Liver (tissue), 3 donors: ENCODE measurements around the gene NTNG1.

Experiments used
- EGR1 ChIP-seq, 2 donors: IDR thresholded peaks; 2 replicates each; pipeline ENCODE4 v1.6.1; 2016 to 2018; ENCODE audit warnings: antibody characterized with exemption in 2 of 2, low read depth in 2 of 2
- FOXA2 ChIP-seq: IDR thresholded peaks from 2 replicates; pipeline ENCODE4 v1.6.1; 2016; ENCODE audit warnings: antibody characterized with exemption
- REST ChIP-seq: IDR thresholded peaks from 2 replicates; pipeline ENCODE4 v1.6.1; 2016; ENCODE audit warnings: antibody characterized with exemption, mild to moderate bottlenecking
- TAF1 ChIP-seq: conservative IDR thresholded peaks from 2 replicates; pipeline ENCODE4 v1.6.1; 2016; ENCODE audit warnings: antibody characterized with exemption, mild to moderate bottlenecking
- YY1 ChIP-seq: IDR thresholded peaks from 2 replicates; pipeline ENCODE4 v1.6.1; 2016; ENCODE audit warnings: antibody characterized with exemption, mild to moderate bottlenecking
- TF ChIP-seq, protein P1 (sequence below): fragments of 150-350 bp; IDR thresholded peaks from 2 replicates; pipeline ENCODE4 v1.5.1; 2017; ENCODE audit warnings: improper control_type of control experiment, low read depth, low read length; ENCODE audit not compliant: missing input control
- TF ChIP-seq, protein P2 (sequence below): IDR thresholded peaks from 2 replicates; pipeline ENCODE4 v1.6.1; 2016; ENCODE audit warnings: antibody characterized with exemption
- TF ChIP-seq, protein P3 (sequence below): IDR thresholded peaks from 2 replicates; pipeline ENCODE4 v1.6.1; 2016; ENCODE audit warnings: antibody characterized with exemption
- donor health status: healthy.
- donor health status: healthy.

DNA sequence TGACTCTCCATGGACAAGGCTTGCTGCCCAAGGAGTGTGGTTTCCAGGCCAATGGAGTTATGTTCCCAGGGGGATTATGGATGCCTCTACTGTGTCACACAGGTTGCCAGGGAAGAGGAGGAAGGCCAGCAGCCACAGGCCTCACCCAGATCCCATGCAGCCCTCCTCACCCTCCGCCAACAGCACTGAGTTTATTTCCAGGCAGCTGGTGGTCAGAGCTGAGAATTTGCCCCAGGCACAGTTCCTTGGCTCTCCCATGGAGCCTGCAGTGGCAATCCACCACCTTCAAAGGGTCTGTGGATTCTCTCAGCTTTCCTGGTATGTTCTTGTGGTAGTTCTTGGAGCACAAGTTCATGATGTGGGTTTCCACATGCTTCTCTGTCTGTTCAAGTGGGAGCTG, 79.2 kb downstream of the NTNG1 start:
- TF ChIP-seq, protein P1, sequence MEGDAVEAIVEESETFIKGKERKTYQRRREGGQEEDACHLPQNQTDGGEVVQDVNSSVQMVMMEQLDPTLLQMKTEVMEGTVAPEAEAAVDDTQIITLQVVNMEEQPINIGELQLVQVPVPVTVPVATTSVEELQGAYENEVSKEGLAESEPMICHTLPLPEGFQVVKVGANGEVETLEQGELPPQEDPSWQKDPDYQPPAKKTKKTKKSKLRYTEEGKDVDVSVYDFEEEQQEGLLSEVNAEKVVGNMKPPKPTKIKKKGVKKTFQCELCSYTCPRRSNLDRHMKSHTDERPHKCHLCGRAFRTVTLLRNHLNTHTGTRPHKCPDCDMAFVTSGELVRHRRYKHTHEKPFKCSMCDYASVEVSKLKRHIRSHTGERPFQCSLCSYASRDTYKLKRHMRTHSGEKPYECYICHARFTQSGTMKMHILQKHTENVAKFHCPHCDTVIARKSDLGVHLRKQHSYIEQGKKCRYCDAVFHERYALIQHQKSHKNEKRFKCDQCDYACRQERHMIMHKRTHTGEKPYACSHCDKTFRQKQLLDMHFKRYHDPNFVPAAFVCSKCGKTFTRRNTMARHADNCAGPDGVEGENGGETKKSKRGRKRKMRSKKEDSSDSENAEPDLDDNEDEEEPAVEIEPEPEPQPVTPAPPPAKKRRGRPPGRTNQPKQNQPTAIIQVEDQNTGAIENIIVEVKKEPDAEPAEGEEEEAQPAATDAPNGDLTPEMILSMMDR = no peak
- TF ChIP-seq YY1 (no peak), REST (no peak), EGR1 (IDR thresholded peaks at IDR 0.05; ENCODE audit: low read depth in 2 of 2) (no peak), FOXA2 (no peak), TAF1 (no peak)
- TF ChIP-seq, protein P2, sequence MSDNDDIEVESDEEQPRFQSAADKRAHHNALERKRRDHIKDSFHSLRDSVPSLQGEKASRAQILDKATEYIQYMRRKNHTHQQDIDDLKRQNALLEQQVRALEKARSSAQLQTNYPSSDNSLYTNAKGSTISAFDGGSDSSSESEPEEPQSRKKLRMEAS = no peak
- TF ChIP-seq, protein P3, sequence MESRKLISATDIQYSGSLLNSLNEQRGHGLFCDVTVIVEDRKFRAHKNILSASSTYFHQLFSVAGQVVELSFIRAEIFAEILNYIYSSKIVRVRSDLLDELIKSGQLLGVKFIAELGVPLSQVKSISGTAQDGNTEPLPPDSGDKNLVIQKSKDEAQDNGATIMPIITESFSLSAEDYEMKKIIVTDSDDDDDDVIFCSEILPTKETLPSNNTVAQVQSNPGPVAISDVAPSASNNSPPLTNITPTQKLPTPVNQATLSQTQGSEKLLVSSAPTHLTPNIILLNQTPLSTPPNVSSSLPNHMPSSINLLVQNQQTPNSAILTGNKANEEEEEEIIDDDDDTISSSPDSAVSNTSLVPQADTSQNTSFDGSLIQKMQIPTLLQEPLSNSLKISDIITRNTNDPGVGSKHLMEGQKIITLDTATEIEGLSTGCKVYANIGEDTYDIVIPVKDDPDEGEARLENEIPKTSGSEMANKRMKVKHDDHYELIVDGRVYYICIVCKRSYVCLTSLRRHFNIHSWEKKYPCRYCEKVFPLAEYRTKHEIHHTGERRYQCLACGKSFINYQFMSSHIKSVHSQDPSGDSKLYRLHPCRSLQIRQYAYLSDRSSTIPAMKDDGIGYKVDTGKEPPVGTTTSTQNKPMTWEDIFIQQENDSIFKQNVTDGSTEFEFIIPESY = no peak
